T-helper 2 cell treated with Interferon-gamma antibody and Interleukin-4, amounts not matched to agents 5 μg/mL and 100 μg/mL, for 36 hours (primary cell): ENCODE data around the gene DRC3.
"Not testable (repeated sequence)": the region's sequence is repeated elsewhere in the genome, so short reads cannot be mapped to it uniquely, and the experiment has no call there.

Source experiments
- DNase-seq: peaks from one replicate; pipeline ENCODE4 v3.0.0; 2021; ENCODE audit warnings: low spot score
- H3K27ac Mint-ChIP-seq: one replicate; pipeline ENCODE4 v1.8.0; 2021; ENCODE audit warnings: mild to moderate bottlenecking, mixed read lengths
- H3K27me3 Mint-ChIP-seq: one replicate; pipeline ENCODE4 v1.8.0; 2021; ENCODE audit warnings: low read depth, mixed read lengths
- H3K36me3 Mint-ChIP-seq: one replicate; pipeline ENCODE4 v1.8.0; 2021; ENCODE audit warnings: low read depth, mixed read lengths
- H3K4me1 Mint-ChIP-seq: one replicate; pipeline ENCODE4 v1.8.0; 2021; ENCODE audit warnings: low read depth, mixed read lengths
- H3K4me3 Mint-ChIP-seq: one replicate; pipeline ENCODE4 v1.8.0; 2022; ENCODE audit warnings: mild to moderate bottlenecking, moderate library complexity, mixed read lengths
- H3K9me3 Mint-ChIP-seq: one replicate; pipeline ENCODE4 v1.8.0; 2021; ENCODE audit warnings: mixed read lengths

Gene DRC3

GRCh38 chr17:17935321-17936271, 37.1 kb upstream of the DRC3 start:
- Mint-ChIP-seq H3K27ac (no peak overlapping the region), H3K27me3 (peaks cover 2% of the 10 kb centered on the region), H3K36me3 (no peaks in the 10 kb centered on the region), H3K4me1 (peaks cover 13% of the 10 kb centered on the region), H3K4me3 (no peak overlapping the region), H3K9me3 (no peaks in the 10 kb centered on the region)
- DNase-seq = no peak

- no peaks in the 10 kb centered on the region for H3K9me3 Mint-ChIP-seq
- H3K36me3 Mint-ChIP-seq = no peaks in the 10 kb centered on the region
- no peak overlapping the region for H3K4me3 Mint-ChIP-seq
- peaks cover 2% of the 10 kb centered on the region for H3K27me3 Mint-ChIP-seq
- no peak overlapping the region for H3K27ac Mint-ChIP-seq
- DNase-seq = no peak
- peaks cover 13% of the 10 kb centered on the region for H3K4me1 Mint-ChIP-seq
Observed at GRCh38 chr17:17937201-17937853, 35.3 kb upstream of the DRC3 start.

- Mint-ChIP-seq H3K4me3 (no peak overlapping the region), H3K9me3 (no peaks in the 10 kb centered on the region), H3K36me3 (no peaks in the 10 kb centered on the region), H3K4me1 (peaks cover 13% of the 10 kb centered on the region), H3K27ac (no peak overlapping the region), H3K27me3 (peaks cover 2% of the 10 kb centered on the region)
- DNase-seq = no peak
Observed at GRCh38 chr17:17937958-17938357, 34.7 kb upstream of the DRC3 start.

- peaks cover under 1% of the 10 kb centered on the region for H3K36me3 Mint-ChIP-seq
- no peak for DNase-seq
- no peak overlapping the region for H3K27ac Mint-ChIP-seq
- H3K4me3 Mint-ChIP-seq = no peak overlapping the region
- H3K4me1 Mint-ChIP-seq = peaks cover 19% of the 10 kb centered on the region
- H3K9me3 Mint-ChIP-seq = no peaks in the 10 kb centered on the region
- peaks cover 2% of the 10 kb centered on the region for H3K27me3 Mint-ChIP-seq
Observed at GRCh38 chr17:17938388-17939107, 34.1 kb upstream of the DRC3 start.

GRCh38 chr17:17939941-17940340, 32.7 kb upstream of the DRC3 start:
- not testable (repeated sequence) for H3K9me3 Mint-ChIP-seq, H3K27ac Mint-ChIP-seq, DNase-seq, H3K27me3 Mint-ChIP-seq, H3K36me3 Mint-ChIP-seq, H3K4me3 Mint-ChIP-seq
- H3K4me1 Mint-ChIP-seq = peaks cover 23% of the 10 kb centered on the region

GRCh38 chr17:17940441-17940911, 32.2 kb upstream of the DRC3 start:
- Mint-ChIP-seq H3K27ac (no peak overlapping the region), H3K4me3 (no peak overlapping the region), H3K4me1 (peaks cover 19% of the 10 kb centered on the region), H3K36me3 (peaks cover 3% of the 10 kb centered on the region), H3K27me3 (peaks cover 2% of the 10 kb centered on the region), H3K9me3 (no peaks in the 10 kb centered on the region)
- DNase-seq = no peak

- H3K36me3 Mint-ChIP-seq = peaks cover 3% of the 10 kb centered on the region
- no peaks in the 10 kb centered on the region for H3K9me3 Mint-ChIP-seq
- DNase-seq = no peak
- peaks cover 16% of the 10 kb centered on the region for H3K4me1 Mint-ChIP-seq
- H3K27ac Mint-ChIP-seq = no peak overlapping the region
- no peak overlapping the region for H3K4me3 Mint-ChIP-seq
- H3K27me3 Mint-ChIP-seq = peaks cover 2% of the 10 kb centered on the region
Observed at GRCh38 chr17:17941015-17941414, 31.6 kb upstream of the DRC3 start.

GRCh38 chr17:17942846-17943245, 29.8 kb upstream of the DRC3 start:
- H3K36me3 Mint-ChIP-seq = peaks cover 3% of the 10 kb centered on the region
- no peak for DNase-seq
- H3K4me1 Mint-ChIP-seq = peaks cover 12% of the 10 kb centered on the region
- peaks cover 2% of the 10 kb centered on the region for H3K27me3 Mint-ChIP-seq
- H3K27ac Mint-ChIP-seq = no peak overlapping the region
- H3K4me3 Mint-ChIP-seq = no peak overlapping the region
- no peaks in the 10 kb centered on the region for H3K9me3 Mint-ChIP-seq

- H3K27ac Mint-ChIP-seq = peak overlapping the region; percentile 14
- peaks cover 10% of the 10 kb centered on the region for H3K4me1 Mint-ChIP-seq
- H3K9me3 Mint-ChIP-seq = no peaks in the 10 kb centered on the region
- DNase-seq = no peak
- no peak overlapping the region for H3K4me3 Mint-ChIP-seq
- H3K27me3 Mint-ChIP-seq = peaks cover under 1% of the 10 kb centered on the region
- H3K36me3 Mint-ChIP-seq = peaks cover 3% of the 10 kb centered on the region
Observed at GRCh38 chr17:17943281-17943984, 29.2 kb upstream of the DRC3 start.

GRCh38 chr17:17944242-17944641, 28.4 kb upstream of the DRC3 start:
- no peak overlapping the region for H3K4me3 Mint-ChIP-seq
- peaks cover 3% of the 10 kb centered on the region for H3K36me3 Mint-ChIP-seq
- no peak overlapping the region for H3K27ac Mint-ChIP-seq
- H3K4me1 Mint-ChIP-seq = peaks cover 9% of the 10 kb centered on the region
- no peaks in the 10 kb centered on the region for H3K27me3 Mint-ChIP-seq
- H3K9me3 Mint-ChIP-seq = no peaks in the 10 kb centered on the region
- no peak for DNase-seq

- H3K4me3 Mint-ChIP-seq = no peak overlapping the region
- no peaks in the 10 kb centered on the region for H3K27me3 Mint-ChIP-seq
- H3K4me1 Mint-ChIP-seq = peaks cover 9% of the 10 kb centered on the region
- no peak for DNase-seq
- peaks cover 3% of the 10 kb centered on the region for H3K36me3 Mint-ChIP-seq
- H3K27ac Mint-ChIP-seq = no peak overlapping the region
- H3K9me3 Mint-ChIP-seq = no peaks in the 10 kb centered on the region
Observed at GRCh38 chr17:17944743-17945142, 27.9 kb upstream of the DRC3 start.

GRCh38 chr17:17946093-17946492, 26.6 kb upstream of the DRC3 start:
- H3K36me3 Mint-ChIP-seq = peaks cover 3% of the 10 kb centered on the region
- no peaks in the 10 kb centered on the region for H3K27me3 Mint-ChIP-seq
- no peak overlapping the region for H3K4me3 Mint-ChIP-seq
- H3K9me3 Mint-ChIP-seq = no peaks in the 10 kb centered on the region
- H3K4me1 Mint-ChIP-seq = peaks cover 9% of the 10 kb centered on the region
- H3K27ac Mint-ChIP-seq = no peak overlapping the region
- no peak for DNase-seq

GRCh38 chr17:17947309-17947708, 25.4 kb upstream of the DRC3 start:
- Mint-ChIP-seq H3K27me3 (no peaks in the 10 kb centered on the region), H3K9me3 (no peaks in the 10 kb centered on the region), H3K36me3 (peaks cover 3% of the 10 kb centered on the region), H3K27ac (no peak overlapping the region), H3K4me3 (no peak overlapping the region), H3K4me1 (peaks cover 9% of the 10 kb centered on the region)
- no peak for DNase-seq
